K562 (cell line): Measurements from ENCODE around the gene MSMO1. TPM values are rescaled to one million over a fixed set of nuclear protein-coding genes. Genes with fewer than 3 reads are reported as not detected.

ENCODE experiments used
- ATAC-seq: fragments of 200-7000 bp; cut with Tn5 transposase; 3 replicates; pipeline ENCODE4 v1.9.1; 2020; ENCODE audit warnings: moderate library complexity
- BruUV-seq: library from RNA; stranded (reverse); fragments of 400-500 nt; replicated peaks from 2 replicates; lab custom pipeline; 2021; lab: Mats Ljungman, UMichigan
- CTCF ChIA-PET: fragments of 300-600 bp; formaldehyde crosslinking; extraction: SDS; loops from one replicate; lab custom pipeline; 2021; ENCODE audit warnings: low intra/inter-chr PET ratio; lab: Yijun Ruan, JAX
- POLR2A ChIA-PET: fragments of 300-600, 350-650 bp; sonication (Branson Sonifier 250); formaldehyde crosslinking; extraction: SDS; loops from one replicate; lab custom pipeline; 2021; ENCODE audit warnings: antibody characterized with exemption, inconsistent platforms; lab: Yijun Ruan, JAX
- DNase-seq, 4 experiments: peaks; one replicate each; pipeline versions ENCODE4 v3.0.0 to v3.0.0-alpha.2; 2011 to 2018; ENCODE audit warnings: low spot score in 3 of 4, mixed read lengths in 3 of 4; ENCODE audit errors: extremely low read depth in 1 of 4
- FAIRE-seq: peaks from 2 replicates; lab custom pipeline; 2011; peaks lifted over from hg19 to GRCh38; lab: Jason Lieb, UNC
- H2AFZ ChIP-seq: 2 replicates; pipeline ENCODE4 v1.6.0; 2011; ENCODE audit warnings: low read depth, low read length, control low read depth, inconsistent platforms
- H3K27ac ChIP-seq: fragments of 200-600 bp; 3 replicates; pipeline ENCODE4 v1.8.0; 2011; ENCODE audit warnings: low read depth, mild to moderate bottlenecking, control low read depth, inconsistent platforms, low read length, moderate library complexity, mixed read lengths; ENCODE audit errors: extremely low read depth
- H3K27me3 ChIP-seq, 2 experiments: fragments of 300-600 bp in 1 of 2; 2 replicates in 1 of 2; 3 replicates in 1 of 2; pipeline versions ENCODE4 v1.6.0 to v1.8.0; 2011; ENCODE audit warnings: inconsistent platforms in 2 of 2, low read length in 2 of 2, mild to moderate bottlenecking in 1 of 2, mixed read lengths in 1 of 2, moderate library complexity in 1 of 2; ENCODE audit not compliant: control insufficient read depth in 2 of 2, insufficient read depth in 2 of 2
- H3K36me3 ChIP-seq: fragments of 300-600 bp; 3 replicates; pipeline ENCODE4 v1.8.0; 2011; ENCODE audit warnings: mild to moderate bottlenecking, low read length, inconsistent platforms; ENCODE audit not compliant: control insufficient read depth, insufficient read depth
- H3K4me1 ChIP-seq, 2 experiments: fragments of 200-600 bp in 1 of 2; replicated peaks in 1 of 2; 2 replicates in 1 of 2; 3 replicates in 1 of 2; pipeline versions ENCODE4 v1.5.1 to v1.8.0; 2011; ENCODE audit warnings: inconsistent platforms in 2 of 2, low read length in 2 of 2, mild to moderate bottlenecking in 1 of 2, mixed read lengths in 1 of 2, moderate library complexity in 1 of 2; ENCODE audit not compliant: control insufficient read depth in 2 of 2, insufficient read depth in 2 of 2
- H3K4me2 ChIP-seq: 2 replicates; pipeline ENCODE4 v1.6.1; 2011; ENCODE audit warnings: low read length, control low read depth, inconsistent platforms, mixed read lengths; ENCODE audit not compliant: insufficient read depth
- H3K4me3 ChIP-seq: fragments of 200-600 bp; sonication (generic), shearing (Covaris generic); 2 replicates; pipeline ENCODE4 v1.5.1; 2016; ENCODE audit warnings: control low read depth, inconsistent platforms
- H3K79me2 ChIP-seq: fragments of 200-600 bp; 3 replicates; pipeline ENCODE4 v1.8.0; 2011; ENCODE audit warnings: low read length, inconsistent platforms; ENCODE audit not compliant: control insufficient read depth, insufficient read depth
- H3K9ac ChIP-seq, 2 experiments: 2 replicates each; pipeline versions ENCODE4 v1.6.0 to v1.6.1; 2011; ENCODE audit warnings: low read depth in 2 of 2, low read length in 2 of 2, control low read depth in 1 of 2, inconsistent platforms in 1 of 2, mild to moderate bottlenecking in 1 of 2, mixed read lengths in 1 of 2; ENCODE audit not compliant: insufficient read depth in 1 of 2
- H3K9me1 ChIP-seq: one replicate; pipeline ENCODE4 v1.6.0; 2011; ENCODE audit warnings: inconsistent platforms, mild to moderate bottlenecking, low read length, moderate library complexity; ENCODE audit not compliant: control insufficient read depth, insufficient read depth
- H3K9me3 ChIP-seq: replicated peaks from 2 replicates; pipeline ENCODE4 v1.5.1; 2011; ENCODE audit warnings: low read depth, low read length, inconsistent platforms; ENCODE audit not compliant: control insufficient read depth, insufficient read depth
- H4K20me1 ChIP-seq: replicated peaks from 2 replicates; pipeline ENCODE4 v1.6.1; 2011; ENCODE audit warnings: low read length, inconsistent platforms, mixed read lengths; ENCODE audit not compliant: control insufficient read depth, insufficient read depth
- CTBP1 ChIP-seq: fragments of 450-650 bp; IDR thresholded peaks from 2 replicates; pipeline ENCODE4 v1.6.1; 2016; ENCODE audit warnings: borderline replicate concordance
- E2F6 ChIP-seq, 2 experiments: IDR thresholded peaks; 2 replicates each; pipeline ENCODE4 v1.6.1; 2011; ENCODE audit warnings: borderline replicate concordance in 1 of 2, control low read depth in 1 of 2, low read depth in 1 of 2, low read length in 1 of 2, mild to moderate bottlenecking in 1 of 2, mixed read lengths in 1 of 2, moderate library complexity in 1 of 2; ENCODE audit not compliant: insufficient read depth in 1 of 2, insufficient read length in 1 of 2, poor library complexity in 1 of 2, severe bottlenecking in 1 of 2; ENCODE audit errors: extremely low read depth in 1 of 2
- E2F8 ChIP-seq: fragments of 450-650 bp; IDR thresholded peaks from 2 replicates; pipeline ENCODE4 v1.7.1; 2018; ENCODE audit warnings: mild to moderate bottlenecking, low read depth; ENCODE audit not compliant: partially characterized antibody
- PHF21A ChIP-seq: fragments of 450-650 bp; IDR thresholded peaks from 2 replicates; pipeline ENCODE4 v1.6.1; 2017; ENCODE audit warnings: low read depth, borderline replicate concordance
- POLR2A ChIP-seq: fragments of 450-650 bp; conservative IDR thresholded peaks from 2 replicates; pipeline ENCODE4 v1.6.1; 2016
- POLR2AphosphoS5 ChIP-seq: IDR thresholded peaks from 2 replicates; pipeline ENCODE4 v1.6.1; 2011; ENCODE audit warnings: mild to moderate bottlenecking, low read depth, low read length, moderate library complexity; ENCODE audit not compliant: control insufficient read depth, insufficient read depth
- RAD21 ChIP-seq, 2 experiments: fragments of 250-450 bp in 1 of 2; fragments of 450-650 bp in 1 of 2; sonication (Bioruptor Pico) in 1 of 2; formaldehyde crosslinking in 1 of 2; IDR thresholded peaks in 1 of 2; conservative IDR thresholded peaks in 1 of 2; 2 replicates each; pipeline versions ENCODE4 v1.4.0 to v1.8.0; 2020 to 2022; ENCODE audit warnings: mild to moderate bottlenecking in 2 of 2, moderate library complexity in 1 of 2
- SAP30 ChIP-seq: fragments of 200-600 bp; sonication (generic); IDR thresholded peaks from 2 replicates; pipeline ENCODE4 v1.6.1; 2012; ENCODE audit warnings: borderline replicate concordance, low read depth, mild to moderate bottlenecking, moderate library complexity, low read length, control low read depth, inconsistent platforms; ENCODE audit not compliant: insufficient read depth, poor library complexity, severe bottlenecking
- TGIF2 ChIP-seq: sonication (generic); formaldehyde crosslinking; IDR thresholded peaks from 2 replicates; pipeline ENCODE4 v1.8.1; 2022; ENCODE audit warnings: mild to moderate bottlenecking, missing genetic modification reagents, moderate library complexity
- WGBS: fragments of 100-300 bp; shearing (Covaris generic); methylation state at CpG from one replicate; pipeline ENCODE4 v1.1.6; 2016; ENCODE audit warnings: low coverage, mixed read lengths; ENCODE audit not compliant: insufficient coverage; ENCODE audit errors: missing lambda C conversion rate; 5-methylcytosine and 5-hydroxymethylcytosine counted together
- in situ Hi-C: fragments of 300-500 bp; cut with MboI; formaldehyde crosslinking; loops from 4 replicates; pipeline ENCODE4 v1.15.0; 2018; ENCODE audit warnings: inconsistent platforms, mixed read lengths
- intact Hi-C: fragments of 100-400 bp; cut with micrococcal nuclease; formaldehyde crosslinking; loops from 2 replicates; pipeline ENCODE4 v1.14.2; 2022
- polyA plus RNA-seq, 8 experiments: library from polyadenylated mRNA; depleted of rRNA in 4 of 8; stranded (reverse) in 5 of 8; unstranded in 3 of 8; fragments of >200 nt; fragmentation: Nextera tagmentation in 2 of 8; fragmentation: Illumina TruSeq in 1 of 8; extraction: Ambion mirVana in 2 of 8; extraction: Trizol in 1 of 8; gene quantifications; 2 replicates each; pipeline versions ENCODE4 v1.2.1 to v1.2.3, GENCODE V29; 2011 to 2014; ENCODE audit warnings: inconsistent platforms in 1 of 8, missing spikeins in 1 of 8
- total RNA-seq, 7 experiments: library from RNA; depleted of rRNA in 6 of 7; stranded (reverse); fragments of >200 nt in 6 of 7; fragmentation: Illumina TruSeq in 2 of 7; extraction: Trizol in 2 of 7; gene quantifications; 2 replicates each; pipeline versions ENCODE4 v1.2.1 to v1.2.3, GENCODE V29; 2011 to 2021; ENCODE audit warnings: low replicate concordance in 1 of 7
- TF ChIP-seq, protein P1 (sequence below): sonication (generic); formaldehyde crosslinking; IDR thresholded peaks from 2 replicates; pipeline ENCODE4 v1.8.0; 2022; ENCODE audit warnings: mild to moderate bottlenecking, low read depth, missing genetic modification reagents
- TF ChIP-seq, protein P2 (sequence below): fragments of 250-450 bp; sonication (Bioruptor Pico); IDR thresholded peaks from 2 replicates; pipeline ENCODE4 v1.5.0; 2021; ENCODE audit warnings: mild to moderate bottlenecking, borderline replicate concordance

MSMO1 gene
- total and polyA plus RNA-seq, 9 of the 15 experiments (the other 6 are each of a cell fraction or from before 2014, with no cell fraction given), result 32.0 to 172 (median 63.5) TPM

DNA sequence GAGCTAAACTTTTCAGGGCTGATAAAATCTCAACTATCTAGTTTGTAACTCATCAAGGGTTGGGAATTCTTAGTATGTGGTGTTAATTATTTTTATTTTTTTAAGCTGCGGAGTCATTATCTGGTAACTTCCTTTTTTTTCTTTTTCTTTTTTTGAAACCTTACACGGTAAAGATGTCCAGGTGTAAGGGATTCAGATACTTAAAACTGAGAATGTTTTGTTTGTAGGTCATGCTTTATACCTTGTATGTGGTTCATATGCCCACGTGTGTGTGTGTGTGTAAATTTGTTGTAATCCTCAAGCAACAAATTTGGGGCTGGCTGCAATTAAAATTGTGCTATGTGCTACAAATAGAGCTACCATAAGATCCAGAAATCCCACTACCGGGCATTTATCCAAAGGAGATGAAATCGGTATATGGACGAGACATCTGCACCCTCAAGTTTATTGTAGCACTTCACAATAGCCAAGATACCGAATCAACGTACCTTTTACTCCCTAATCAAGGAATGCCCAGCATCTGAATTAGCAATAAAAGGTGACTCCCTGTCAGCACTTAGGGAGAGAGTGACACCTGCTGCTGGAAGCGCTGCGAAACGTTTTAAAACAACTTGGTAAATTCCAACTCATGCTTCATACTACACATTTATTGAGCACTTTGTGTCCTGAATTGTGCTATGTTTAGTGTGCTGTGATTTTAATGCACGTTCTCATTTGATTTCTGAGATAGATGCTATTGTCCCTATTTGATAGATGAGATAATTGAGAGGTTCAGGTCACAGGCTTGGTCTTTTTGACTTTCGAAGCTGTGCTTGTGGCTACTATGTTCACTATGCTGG is 16.1 kb downstream of the MSMO1 start:
- no peaks in the 10 kb centered on the region for H3K27me3 ChIP-seq
- no TSS peak for BruUV-seq
- POLR2A ChIA-PET, result interaction anchor here (1.0 to 1.5 kb wide), 5 partner anchors 8 to 231 kb away, joined by 3 to 5 read pairs (median 3); partner anchors contain the start of gene TMEM192
- no peak overlapping the region for H3K4me2 ChIP-seq
- intact Hi-C loops (loop anchor here (5.0 kb wide), 1 partner anchor 211 kb away; no protein-coding TSS in a partner anchor), in situ Hi-C loops (no loop called here)
- peaks cover 50% of the 10 kb centered on the region for H3K36me3 ChIP-seq
- H2AFZ ChIP-seq, result no peak overlapping the region
- H3K4me1 ChIP-seq, result peaks cover 0 to 8% of the 10 kb centered on the region in 2 experiments; a peak in 2 of 5 replicates
- CTCF ChIA-PET, result no interaction called here
- FAIRE-seq (no peak), ATAC-seq (no peak), DNase-seq (no peak)
- no peak overlapping the region for H3K27ac ChIP-seq
- no peak overlapping the region for H3K9ac ChIP-seq
- WGBS, result 60% methylated on average over 13 of the region's 13 CpGs
- H3K79me2 ChIP-seq, result no peaks in the 10 kb centered on the region; the same call in 2 of the 3 replicates
- H3K4me3 ChIP-seq, result no peak overlapping the region
- H4K20me1 ChIP-seq, result peaks cover 10% of the 10 kb centered on the region
- H3K9me3 ChIP-seq, result no peaks in the 10 kb centered on the region
- no peaks in the 10 kb centered on the region for H3K9me1 ChIP-seq
- peak in 1 of 2 experiments; percentile 22; a peak in 1 of 4 replicates for TF ChIP-seq RAD21 (CRISPR knock-in tag; conservative IDR thresholded peaks at IDR 0.05 in 1 of 2, IDR thresholded peaks at IDR 0.05 in 1 of 2)
- peak; percentile 49 for TF ChIP-seq E2F8
- TF ChIP-seq PHF21A, result no peak
- TF ChIP-seq TGIF2 (CRISPR knock-in tag), result no peak
- TF ChIP-seq CTBP1, result peak; percentile 26; the same call in 1 of the 2 replicates
- TF ChIP-seq POLR2A, result peak; percentile 78
- TF ChIP-seq SAP30, result no peak
- TF ChIP-seq, protein P1, sequence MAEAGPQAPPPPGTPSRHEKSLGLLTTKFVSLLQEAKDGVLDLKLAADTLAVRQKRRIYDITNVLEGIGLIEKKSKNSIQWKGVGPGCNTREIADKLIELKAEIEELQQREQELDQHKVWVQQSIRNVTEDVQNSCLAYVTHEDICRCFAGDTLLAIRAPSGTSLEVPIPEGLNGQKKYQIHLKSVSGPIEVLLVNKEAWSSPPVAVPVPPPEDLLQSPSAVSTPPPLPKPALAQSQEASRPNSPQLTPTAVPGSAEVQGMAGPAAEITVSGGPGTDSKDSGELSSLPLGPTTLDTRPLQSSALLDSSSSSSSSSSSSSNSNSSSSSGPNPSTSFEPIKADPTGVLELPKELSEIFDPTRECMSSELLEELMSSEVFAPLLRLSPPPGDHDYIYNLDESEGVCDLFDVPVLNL (CRISPR knock-in tag), result no peak
- no peak for TF ChIP-seq E2F6 (IDR thresholded peaks at IDR 0.05; ENCODE audit: borderline replicate concordance in 1 of 2, extremely low read depth in 1 of 2, insufficient read depth in 1 of 2, insufficient read length in 1 of 2, low read depth in 1 of 2, low read length in 1 of 2, poor library complexity in 1 of 2, severe bottlenecking in 1 of 2)
- TF ChIP-seq, protein P2, sequence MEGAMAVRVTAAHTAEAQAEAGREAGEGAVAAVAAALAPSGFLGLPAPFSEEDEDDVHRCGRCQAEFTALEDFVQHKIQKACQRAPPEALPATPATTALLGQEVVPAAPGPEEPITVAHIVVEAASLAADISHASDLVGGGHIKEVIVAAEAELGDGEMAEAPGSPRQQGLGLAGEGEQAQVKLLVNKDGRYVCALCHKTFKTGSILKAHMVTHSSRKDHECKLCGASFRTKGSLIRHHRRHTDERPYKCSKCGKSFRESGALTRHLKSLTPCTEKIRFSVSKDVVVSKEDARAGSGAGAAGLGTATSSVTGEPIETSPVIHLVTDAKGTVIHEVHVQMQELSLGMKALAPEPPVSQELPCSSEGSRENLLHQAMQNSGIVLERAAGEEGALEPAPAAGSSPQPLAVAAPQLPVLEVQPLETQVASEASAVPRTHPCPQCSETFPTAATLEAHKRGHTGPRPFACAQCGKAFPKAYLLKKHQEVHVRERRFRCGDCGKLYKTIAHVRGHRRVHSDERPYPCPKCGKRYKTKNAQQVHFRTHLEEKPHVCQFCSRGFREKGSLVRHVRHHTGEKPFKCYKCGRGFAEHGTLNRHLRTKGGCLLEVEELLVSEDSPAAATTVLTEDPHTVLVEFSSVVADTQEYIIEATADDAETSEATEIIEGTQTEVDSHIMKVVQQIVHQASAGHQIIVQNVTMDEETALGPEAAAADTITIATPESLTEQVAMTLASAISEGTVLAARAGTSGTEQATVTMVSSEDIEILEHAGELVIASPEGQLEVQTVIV (CRISPR knock-in tag), result no peak
- 0 out of 2 replicates have a peak, but pooled peaks have one; percentile 32 for TF ChIP-seq POLR2AphosphoS5
